Testis (tissue), 2 donors: Measurements from ENCODE around the gene ILDR1.

ENCODE experiments used
- POLR2A ChIP-seq: fragments of 450-650 bp; IDR thresholded peaks from one replicate; pipeline ENCODE4 v1.6.1; 2017; ENCODE audit warnings: antibody characterized with exemption, mild to moderate bottlenecking, moderate library complexity
- TF ChIP-seq, protein P1 (sequence below), 3 experiments: fragments of 450-650 bp in 2 of 3; fragments of 200-600 bp in 1 of 3; sonication (generic) in 1 of 3; IDR thresholded peaks; one replicate each; pipeline ENCODE4 v1.5.1; 2016 to 2019; ENCODE audit warnings: antibody characterized with exemption in 3 of 3, mild to moderate bottlenecking in 2 of 3, moderate library complexity in 1 of 3

GRCh38 chr3:122067588-122068240, 45.7 kb upstream of the ILDR1 start:
- TF ChIP-seq POLR2A = no peak
- TF ChIP-seq, protein P1, sequence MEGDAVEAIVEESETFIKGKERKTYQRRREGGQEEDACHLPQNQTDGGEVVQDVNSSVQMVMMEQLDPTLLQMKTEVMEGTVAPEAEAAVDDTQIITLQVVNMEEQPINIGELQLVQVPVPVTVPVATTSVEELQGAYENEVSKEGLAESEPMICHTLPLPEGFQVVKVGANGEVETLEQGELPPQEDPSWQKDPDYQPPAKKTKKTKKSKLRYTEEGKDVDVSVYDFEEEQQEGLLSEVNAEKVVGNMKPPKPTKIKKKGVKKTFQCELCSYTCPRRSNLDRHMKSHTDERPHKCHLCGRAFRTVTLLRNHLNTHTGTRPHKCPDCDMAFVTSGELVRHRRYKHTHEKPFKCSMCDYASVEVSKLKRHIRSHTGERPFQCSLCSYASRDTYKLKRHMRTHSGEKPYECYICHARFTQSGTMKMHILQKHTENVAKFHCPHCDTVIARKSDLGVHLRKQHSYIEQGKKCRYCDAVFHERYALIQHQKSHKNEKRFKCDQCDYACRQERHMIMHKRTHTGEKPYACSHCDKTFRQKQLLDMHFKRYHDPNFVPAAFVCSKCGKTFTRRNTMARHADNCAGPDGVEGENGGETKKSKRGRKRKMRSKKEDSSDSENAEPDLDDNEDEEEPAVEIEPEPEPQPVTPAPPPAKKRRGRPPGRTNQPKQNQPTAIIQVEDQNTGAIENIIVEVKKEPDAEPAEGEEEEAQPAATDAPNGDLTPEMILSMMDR (IDR thresholded peaks at IDR 0.05) = no peak
